Ishikawa (cell line): ENCODE results near the gene MPC2.

Experiments
- CEBPB ChIP-seq: IDR thresholded peaks from 2 replicates; pipeline ENCODE4 v1.6.1; 2012
- EGR1 ChIP-seq: IDR thresholded peaks from 2 replicates; pipeline ENCODE4 v1.6.1; 2012
- EP300 ChIP-seq: IDR thresholded peaks from 2 replicates; pipeline ENCODE4 v1.6.1; 2012; ENCODE audit warnings: borderline replicate concordance
- FOXM1 ChIP-seq: IDR thresholded peaks from 2 replicates; pipeline ENCODE4 v1.6.1; 2012; ENCODE audit warnings: low read depth, borderline replicate concordance
- MAX ChIP-seq: IDR thresholded peaks from 2 replicates; pipeline ENCODE4 v1.6.1; 2012
- NFIC ChIP-seq: IDR thresholded peaks from 2 replicates; pipeline ENCODE4 v1.6.1; 2012
- RAD21 ChIP-seq: IDR thresholded peaks from 2 replicates; pipeline ENCODE4 v1.6.1; 2012; ENCODE audit warnings: low read depth
- REST ChIP-seq: IDR thresholded peaks from 2 replicates; pipeline ENCODE4 v1.6.1; 2012; ENCODE audit warnings: low read depth, mild to moderate bottlenecking
- TAF1 ChIP-seq: IDR thresholded peaks from 2 replicates; pipeline ENCODE4 v1.6.1; 2012; ENCODE audit warnings: low read depth, mild to moderate bottlenecking
- TCF12 ChIP-seq: IDR thresholded peaks from 2 replicates; pipeline ENCODE4 v1.6.1; 2012; ENCODE audit warnings: low read depth
- TEAD4 ChIP-seq: IDR thresholded peaks from 2 replicates; pipeline ENCODE4 v1.6.1; 2012
- USF1 ChIP-seq: IDR thresholded peaks from 2 replicates; pipeline ENCODE4 v1.6.1; 2012
- YY1 ChIP-seq: IDR thresholded peaks from 2 replicates; pipeline ENCODE4 v1.6.1; 2012; ENCODE audit warnings: low read depth

- TF ChIP-seq EP300 (no peak), USF1 (no peak), MAX (0 out of 2 replicates have a peak, but pooled peaks have one; percentile 5), REST (no peak), YY1 (peak; percentile 97), RAD21 (no peak), NFIC (no peak; the same call in 1 of the 2 replicates), TEAD4 (no peak), FOXM1 (no peak), TAF1 (peak; percentile 79), EGR1 (peak; percentile 54), CEBPB (no peak), TCF12 (peak; percentile 11; the same call in 1 of the 2 replicates)
Observed at GRCh38 chr1:167936068-167936929, 573 bp downstream of the MPC2 start, which contains the start of gene DCAF6.
